Ishikawa (cell line): ENCODE data around the gene TAT.

Experiments
- MAX ChIP-seq: IDR thresholded peaks from 2 replicates; pipeline ENCODE4 v1.6.1; 2012
- RAD21 ChIP-seq: IDR thresholded peaks from 2 replicates; pipeline ENCODE4 v1.6.1; 2012; ENCODE audit warnings: low read depth
- REST ChIP-seq: IDR thresholded peaks from 2 replicates; pipeline ENCODE4 v1.6.1; 2012; ENCODE audit warnings: low read depth, mild to moderate bottlenecking
- TAF1 ChIP-seq: IDR thresholded peaks from 2 replicates; pipeline ENCODE4 v1.6.1; 2012; ENCODE audit warnings: low read depth, mild to moderate bottlenecking
- ZBTB7A ChIP-seq: IDR thresholded peaks from 2 replicates; pipeline ENCODE4 v1.6.1; 2012; ENCODE audit warnings: low read depth

GRCh38 chr16:71557954-71558582, 18.8 kb downstream of the TAT start:
- TF ChIP-seq REST (no peak), RAD21 (no peak), TAF1 (no peak), ZBTB7A (no peak), MAX (no peak)
